ENCODE measurements around the gene RBSN. TPM values are rescaled to one million over a fixed set of nuclear protein-coding genes. Genes with fewer than 3 reads are reported as not detected.

Gene RBSN
- total and polyA plus RNA-seq, 4 experiments from 2014 or later = 11.4 to 34.7 (median 27.3) TPM

DNA sequence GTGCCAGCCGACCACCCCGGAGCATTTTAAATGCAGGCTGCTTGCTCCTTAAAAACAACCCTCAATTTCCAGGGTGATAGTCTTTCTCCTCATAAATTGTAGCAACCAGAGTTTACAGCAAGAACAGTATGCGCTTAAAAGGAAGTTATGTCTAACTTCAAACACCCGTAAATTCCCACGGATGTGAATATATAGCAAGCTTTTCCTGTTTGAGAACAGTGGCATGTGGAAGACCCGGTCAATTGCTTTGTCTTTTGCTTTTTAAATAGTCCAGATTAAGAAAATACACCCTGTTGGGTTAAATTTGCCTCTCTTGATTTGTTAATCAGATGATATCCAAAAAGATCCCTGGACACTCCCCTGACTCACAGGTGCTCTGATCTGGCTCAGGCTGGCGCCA, 54.6 kb downstream of the RBSN start:
- DNase-seq = no peak
- H3K36me3 ChIP-seq (ENCODE audit: insufficient read depth, low read length) = peaks cover 86% of the 10 kb centered on the region
- H3K27ac ChIP-seq (ENCODE audit: low read depth, low read length) = peak overlapping the region; percentile 13
- H3K9me3 Mint-ChIP-seq = no peaks in the 10 kb centered on the region
- POLR2A ChIA-PET (ENCODE audit: partially characterized antibody) = interaction anchor here (0.9 kb wide), 1 partner anchor 20 kb away, joined by 3 read pairs; no protein-coding TSS in a partner anchor
- H3K27ac Mint-ChIP-seq = peak overlapping the region; percentile 14 to 68 (median 49)
- peaks cover 12% of the 10 kb centered on the region for H3K4me1 ChIP-seq (ENCODE audit: insufficient read depth, low read length)
- peak overlapping the region in 3 of 8 donors; percentile 40 to 43 (median 41) for H3K4me3 Mint-ChIP-seq
- H3K4me3 ChIP-seq (ENCODE audit: low read length in 2 of 2) = no peak overlapping the region
- H3K4me1 Mint-ChIP-seq = peaks cover 13 to 25% (median 18%) of the 10 kb centered on the region in 4 donors
- no peaks in the 10 kb centered on the region for H3K9me3 ChIP-seq (ENCODE audit: control insufficient read depth in 1 of 2, low read length in 2 of 2)
- intact Hi-C loops (cut with micrococcal nuclease) = no loop called here
- CTCF ChIA-PET (ENCODE audit: partially characterized antibody) = no interaction called here
- H3K27me3 ChIP-seq (ENCODE audit: insufficient read depth, low read length) = no peaks in the 10 kb centered on the region
- peaks cover 32 to 89% of the 10 kb centered on the region in 2 donors for H3K36me3 Mint-ChIP-seq
- H3K27me3 Mint-ChIP-seq = no peaks in the 10 kb centered on the region

DNA sequence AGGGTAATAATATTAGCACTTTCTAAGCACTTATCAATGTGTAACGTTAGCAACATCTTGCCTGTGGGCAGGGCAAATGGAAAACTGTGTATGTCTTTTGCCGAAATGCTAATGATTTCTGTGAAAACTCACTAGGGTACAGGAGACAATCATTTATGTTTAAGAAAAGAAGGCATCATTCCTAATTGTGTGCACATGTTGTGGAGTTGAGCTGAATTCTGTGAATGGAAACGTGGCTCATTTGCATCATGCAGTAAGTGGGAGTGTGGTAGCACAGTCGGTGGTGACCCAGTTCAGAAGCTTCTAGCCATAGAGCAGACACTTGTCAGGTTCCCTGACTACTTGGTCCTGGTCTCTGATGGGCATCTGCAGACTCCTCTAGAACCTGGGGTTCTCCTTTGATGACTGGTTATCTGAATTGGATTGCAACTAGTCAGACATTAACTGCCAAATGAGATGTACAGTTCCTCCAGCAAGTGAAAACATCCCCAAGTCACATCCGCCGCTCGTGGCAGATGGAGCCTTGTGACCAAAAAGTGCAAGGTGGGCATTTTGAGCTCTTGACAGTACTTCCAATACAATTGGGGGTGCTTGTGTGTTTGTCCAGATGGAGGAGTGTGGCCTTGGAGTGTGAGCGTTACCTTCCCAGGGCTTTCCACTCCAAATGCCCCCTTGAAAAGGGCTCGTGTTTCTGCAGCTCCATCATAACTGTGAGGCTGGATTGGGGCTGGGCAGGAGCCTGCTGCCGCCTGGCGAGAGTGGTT, 55.4 kb downstream of the RBSN start:
- DNase-seq = no peak
- POLR2A ChIA-PET (ENCODE audit: partially characterized antibody) = interaction anchor here (0.9 kb wide), 1 partner anchor 21 kb away, joined by 3 read pairs; no protein-coding TSS in a partner anchor
- H3K4me3 Mint-ChIP-seq = no peak overlapping the region
- no peaks in the 10 kb centered on the region for H3K27me3 Mint-ChIP-seq
- CTCF ChIA-PET (ENCODE audit: partially characterized antibody) = no interaction called here
- Histone ChIP-seq H3K9me3 (ENCODE audit: control insufficient read depth in 1 of 2, low read length in 2 of 2) (no peaks in the 10 kb centered on the region), H3K4me3 (ENCODE audit: low read length in 2 of 2) (no peak overlapping the region), H3K4me1 (ENCODE audit: insufficient read depth, low read length) (peaks cover 12% of the 10 kb centered on the region), H3K27me3 (ENCODE audit: insufficient read depth, low read length) (no peaks in the 10 kb centered on the region), H3K36me3 (ENCODE audit: insufficient read depth, low read length) (peaks cover 86% of the 10 kb centered on the region), H3K27ac (ENCODE audit: low read depth, low read length) (peak overlapping the region; percentile 13)
- no peaks in the 10 kb centered on the region for H3K9me3 Mint-ChIP-seq
- H3K36me3 Mint-ChIP-seq = peaks cover 33 to 87% of the 10 kb centered on the region in 2 donors
- peaks cover 13 to 25% (median 18%) of the 10 kb centered on the region in 4 donors for H3K4me1 Mint-ChIP-seq
- H3K27ac Mint-ChIP-seq = peak overlapping the region in 5 of 7 donors; percentile 14 to 78 (median 31)
- intact Hi-C loops (cut with micrococcal nuclease) = no loop called here

DNA sequence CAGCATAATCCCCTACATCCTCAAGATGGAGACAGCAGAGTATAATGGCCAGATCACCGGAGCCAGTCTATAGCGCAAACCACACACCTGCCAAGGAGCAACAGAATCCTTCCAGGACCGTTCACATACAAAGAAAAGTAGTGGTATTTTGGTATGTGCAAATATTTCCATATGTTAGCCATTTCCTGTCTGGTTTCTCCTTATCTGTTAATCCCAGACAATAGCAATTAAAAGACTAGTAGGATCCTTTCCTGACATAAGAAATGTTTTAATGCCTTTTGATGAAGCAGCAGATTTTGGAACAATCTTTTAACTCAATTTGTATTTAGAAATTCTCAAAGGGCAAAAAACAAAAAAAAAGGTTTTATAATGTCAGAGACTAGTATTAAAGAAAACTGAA, 56.0 kb downstream of the RBSN start:
- H3K9me3 Mint-ChIP-seq = no peaks in the 10 kb centered on the region

DNA sequence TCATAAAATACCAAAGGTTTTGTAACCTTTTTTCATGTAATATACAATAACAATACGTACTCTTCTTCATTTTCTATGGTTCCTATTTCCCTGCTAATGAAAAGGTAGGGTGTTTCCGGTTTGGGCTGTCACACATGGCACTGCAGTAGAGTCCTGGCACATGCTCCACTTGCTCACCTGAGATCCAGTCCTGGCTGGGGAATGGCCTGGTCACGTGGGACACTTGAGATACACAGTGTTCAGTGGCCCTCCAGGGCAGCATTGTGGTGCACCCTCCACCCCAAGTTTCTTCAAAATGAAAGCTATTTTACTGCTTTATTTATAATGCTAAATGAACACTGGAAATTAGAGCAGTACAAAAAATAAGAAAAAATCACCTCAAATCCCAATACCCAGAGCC, 57.0 kb downstream of the RBSN start:
- no peaks in the 10 kb centered on the region for H3K9me3 ChIP-seq (ENCODE audit: control insufficient read depth in 1 of 2, low read length in 2 of 2)

More for the DNA sequence above, 56.0 kb downstream of the RBSN start:
- Mint-ChIP-seq H3K4me1 (peaks cover 13 to 25% (median 18%) of the 10 kb centered on the region in 4 donors), H3K27ac (peak overlapping the region in 3 of 7 donors; percentile 14 to 62 (median 25)), H3K4me3 (no peak overlapping the region), H3K36me3 (peaks cover 39 to 87% of the 10 kb centered on the region in 2 donors), H3K27me3 (no peaks in the 10 kb centered on the region)
- CTCF ChIA-PET (ENCODE audit: partially characterized antibody) = no interaction called here
- Histone ChIP-seq H3K36me3 (ENCODE audit: insufficient read depth, low read length) (peaks cover 82% of the 10 kb centered on the region), H3K27ac (ENCODE audit: low read depth, low read length) (no peak overlapping the region), H3K9me3 (ENCODE audit: control insufficient read depth in 1 of 2, low read length in 2 of 2) (no peaks in the 10 kb centered on the region), H3K4me1 (ENCODE audit: insufficient read depth, low read length) (peaks cover 12% of the 10 kb centered on the region), H3K27me3 (ENCODE audit: insufficient read depth, low read length) (no peaks in the 10 kb centered on the region), H3K4me3 (ENCODE audit: low read length in 2 of 2) (no peak overlapping the region)
- intact Hi-C loops (cut with micrococcal nuclease) = no loop called here
- DNase-seq = no peak
- POLR2A ChIA-PET (ENCODE audit: partially characterized antibody) = no interaction called here

DNA sequence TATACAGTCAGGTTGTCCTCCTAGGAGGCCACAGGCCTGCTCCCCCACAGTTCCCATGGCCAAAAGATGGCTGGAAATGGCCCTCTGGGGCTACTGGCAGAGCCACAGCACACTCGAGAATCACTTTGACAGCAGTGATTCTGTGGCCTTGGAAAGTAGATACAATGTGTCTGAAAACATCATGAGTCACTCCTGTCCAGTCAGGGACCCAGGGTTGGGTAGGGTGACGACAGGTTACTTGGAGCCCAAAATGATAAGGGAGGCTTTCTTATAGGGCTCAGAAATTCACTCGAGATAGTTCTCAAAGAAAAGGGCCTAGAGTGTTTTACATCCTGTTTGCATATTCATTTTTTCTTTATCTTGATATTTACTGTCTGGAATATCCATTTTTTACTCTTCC, 58.1 kb downstream of the RBSN start:
- Histone ChIP-seq H3K36me3 (ENCODE audit: insufficient read depth, low read length) (peaks cover 72% of the 10 kb centered on the region), H3K4me1 (ENCODE audit: insufficient read depth, low read length) (peaks cover 12% of the 10 kb centered on the region), H3K27me3 (ENCODE audit: insufficient read depth, low read length) (no peaks in the 10 kb centered on the region), H3K4me3 (ENCODE audit: low read length in 2 of 2) (no peak overlapping the region), H3K27ac (ENCODE audit: low read depth, low read length) (no peak overlapping the region), H3K9me3 (ENCODE audit: control insufficient read depth in 1 of 2, low read length in 2 of 2) (no peaks in the 10 kb centered on the region)
- peaks cover 32 to 87% of the 10 kb centered on the region in 2 donors for H3K36me3 Mint-ChIP-seq
- intact Hi-C loops (cut with micrococcal nuclease) = no loop called here
- peaks cover 11 to 25% (median 18%) of the 10 kb centered on the region in 4 donors for H3K4me1 Mint-ChIP-seq
- peak overlapping the region in 4 of 7 donors; percentile 51 to 82 (median 76) for H3K27ac Mint-ChIP-seq
- POLR2A ChIA-PET (ENCODE audit: partially characterized antibody) = no interaction called here
- CTCF ChIA-PET (ENCODE audit: partially characterized antibody) = no interaction called here
- no peak overlapping the region for H3K4me3 Mint-ChIP-seq
- H3K27me3 Mint-ChIP-seq = no peaks in the 10 kb centered on the region
- H3K9me3 Mint-ChIP-seq = no peaks in the 10 kb centered on the region
- no peak for DNase-seq

More for the DNA sequence above, 57.0 kb downstream of the RBSN start:
- no peaks in the 10 kb centered on the region for H3K27me3 Mint-ChIP-seq
- H3K4me3 Mint-ChIP-seq = no peak overlapping the region
- H3K27ac Mint-ChIP-seq = peak overlapping the region in 1 of 7 donors; percentile 62
- no peak overlapping the region for H3K27ac ChIP-seq (ENCODE audit: low read depth, low read length)
- intact Hi-C loops (cut with micrococcal nuclease) = no loop called here
- H3K36me3 ChIP-seq (ENCODE audit: insufficient read depth, low read length) = peaks cover 82% of the 10 kb centered on the region
- ChIA-PET CTCF (ENCODE audit: partially characterized antibody) (no interaction called here), POLR2A (ENCODE audit: partially characterized antibody) (no interaction called here)
- no peak for DNase-seq
- H3K27me3 ChIP-seq (ENCODE audit: insufficient read depth, low read length) = no peaks in the 10 kb centered on the region
- no peaks in the 10 kb centered on the region for H3K9me3 Mint-ChIP-seq
- H3K4me1 ChIP-seq (ENCODE audit: insufficient read depth, low read length) = peaks cover 12% of the 10 kb centered on the region
- peaks cover 37 to 91% of the 10 kb centered on the region in 2 donors for H3K36me3 Mint-ChIP-seq
- H3K4me1 Mint-ChIP-seq = peaks cover 13 to 25% (median 18%) of the 10 kb centered on the region in 4 donors
- no peak overlapping the region for H3K4me3 ChIP-seq (ENCODE audit: low read length in 2 of 2)

DNA sequence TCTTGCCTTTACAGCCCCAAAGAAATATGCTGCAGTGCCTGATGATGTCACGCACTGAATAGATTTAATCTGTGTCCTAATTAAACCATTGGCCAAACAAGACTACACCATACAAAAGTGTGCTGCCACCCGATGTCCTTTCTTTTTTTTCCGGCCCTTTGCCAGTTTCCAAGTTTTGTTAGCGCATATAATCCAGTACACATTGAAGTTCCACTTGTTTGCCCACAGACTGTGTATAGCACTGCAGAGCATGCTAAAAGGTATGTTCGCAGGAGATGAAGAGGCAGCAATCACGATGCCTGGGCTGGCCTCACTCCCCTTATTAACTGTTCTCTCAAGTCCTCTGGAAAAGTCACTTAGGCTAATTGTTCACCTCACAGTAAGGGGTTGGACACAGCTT, 60.6 kb downstream of the RBSN start:
- Mint-ChIP-seq H3K9me3 (no peaks in the 10 kb centered on the region), H3K36me3 (peaks cover 36 to 83% of the 10 kb centered on the region in 2 donors), H3K27me3 (no peaks in the 10 kb centered on the region), H3K4me1 (peaks cover 0 to 11% (median 1%) of the 10 kb centered on the region in 4 donors), H3K27ac (peak overlapping the region in 2 of 7 donors; percentile 3 to 81), H3K4me3 (no peak overlapping the region)
- POLR2A ChIA-PET (ENCODE audit: partially characterized antibody) = no interaction called here
- CTCF ChIA-PET (ENCODE audit: partially characterized antibody) = no interaction called here
- intact Hi-C loops (cut with micrococcal nuclease) = no loop called here
- no peak for DNase-seq
- no peak overlapping the region for H3K4me3 ChIP-seq (ENCODE audit: low read length in 2 of 2)
- no peaks in the 10 kb centered on the region for H3K27me3 ChIP-seq (ENCODE audit: insufficient read depth, low read length)
- no peaks in the 10 kb centered on the region for H3K4me1 ChIP-seq (ENCODE audit: insufficient read depth, low read length)
- H3K9me3 ChIP-seq (ENCODE audit: control insufficient read depth in 1 of 2, low read length in 2 of 2) = no peaks in the 10 kb centered on the region
- peaks cover 67% of the 10 kb centered on the region for H3K36me3 ChIP-seq (ENCODE audit: insufficient read depth, low read length)
- no peak overlapping the region for H3K27ac ChIP-seq (ENCODE audit: low read depth, low read length)

DNA sequence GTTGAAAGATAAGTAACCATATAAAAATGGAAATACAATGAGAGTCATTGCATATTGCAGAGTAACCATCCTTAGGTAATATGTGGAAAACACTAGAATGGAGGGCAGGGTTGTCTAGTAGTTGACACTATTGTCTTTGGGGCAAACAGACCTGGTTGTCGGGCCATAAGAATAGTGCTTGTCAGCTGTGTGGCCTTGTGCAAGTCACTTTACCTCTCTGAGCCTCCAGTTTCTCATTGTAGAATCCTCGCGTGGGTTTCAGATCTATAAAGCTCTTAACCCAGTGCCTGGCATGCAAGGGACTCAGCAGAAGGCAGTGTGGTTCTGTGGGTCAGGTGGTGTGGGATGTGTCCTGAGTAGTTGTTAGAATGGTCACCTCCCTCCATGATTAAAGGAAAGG, 65.8 kb downstream of the RBSN start:
- Histone ChIP-seq H3K36me3 (ENCODE audit: insufficient read depth, low read length) (peaks cover 71% of the 10 kb centered on the region), H3K27me3 (ENCODE audit: insufficient read depth, low read length) (no peaks in the 10 kb centered on the region), H3K4me1 (ENCODE audit: insufficient read depth, low read length) (no peaks in the 10 kb centered on the region), H3K9me3 (ENCODE audit: control insufficient read depth in 1 of 2, low read length in 2 of 2) (no peaks in the 10 kb centered on the region), H3K4me3 (ENCODE audit: low read length in 2 of 2) (no peak overlapping the region), H3K27ac (ENCODE audit: low read depth, low read length) (no peak overlapping the region)
- no peaks in the 10 kb centered on the region for H3K4me1 Mint-ChIP-seq
- H3K9me3 Mint-ChIP-seq = no peaks in the 10 kb centered on the region
- H3K27ac Mint-ChIP-seq = peak overlapping the region in 4 of 7 donors; percentile 41 to 83 (median 66)
- no peak overlapping the region for H3K4me3 Mint-ChIP-seq
- ChIA-PET CTCF (ENCODE audit: partially characterized antibody) (interaction anchor here (0.7 kb wide), 1 partner anchor 47 kb away, joined by 4 read pairs; no protein-coding TSS in a partner anchor), POLR2A (ENCODE audit: partially characterized antibody) (no interaction called here)
- no peaks in the 10 kb centered on the region for H3K27me3 Mint-ChIP-seq
- DNase-seq = no peak
- peaks cover 50 to 86% of the 10 kb centered on the region in 2 donors for H3K36me3 Mint-ChIP-seq
- intact Hi-C loops (cut with micrococcal nuclease) = no loop called here
